OCI-LY7 (cell line): ENCODE data around the gene TIFAB.

Source experiments
- CTCF ChIP-seq: fragments of 200-600 bp; sonication (generic); conservative IDR thresholded peaks from 2 replicates; pipeline ENCODE4 v1.5.1; 2014; ENCODE audit warnings: mild to moderate bottlenecking, antibody characterized with exemption, low read length, moderate library complexity, mixed read lengths
- EZH2phosphoT487 ChIP-seq: fragments of 200-600 bp; sonication (generic); IDR thresholded peaks from 2 replicates; pipeline ENCODE4 v1.6.1; 2018; ENCODE audit warnings: low read depth, borderline replicate concordance, mild to moderate bottlenecking, mixed run types, antibody characterized with exemption, low read length, moderate library complexity, mixed read lengths

- no peak for TF ChIP-seq EZH2phosphoT487
- no peak for TF ChIP-seq CTCF
Measured at GRCh38 chr5:135458356-135458755, 6.2 kb upstream of the TIFAB start.
